Gastrocnemius medialis (tissue), 4 donors: Measurements from ENCODE around the gene FBXL19.

Experiments used
- POLR2A ChIP-seq, 2 donors: fragments of 450-650 bp; IDR thresholded peaks; one replicate each; pipeline ENCODE4 v1.6.1; 2017; ENCODE audit warnings: antibody characterized with exemption in 2 of 2, mild to moderate bottlenecking in 2 of 2, moderate library complexity in 2 of 2
- TF ChIP-seq, protein P1 (sequence below), 5 experiments: fragments of 450-650 bp in 3 of 5; fragments of 200-600 bp in 2 of 5; sonication (generic) in 2 of 5; IDR thresholded peaks in 4 of 5; conservative IDR thresholded peaks in 1 of 5; 1 replicate in 4 of 5; 2 replicates in 1 of 5; pipeline ENCODE4 v1.5.1; 2016 to 2019; ENCODE audit warnings: antibody characterized with exemption in 5 of 5, mild to moderate bottlenecking in 3 of 5, moderate library complexity in 3 of 5

GRCh38 chr16:30882429-30883310 lies 40.7 kb upstream of the FBXL19 start:
- TF ChIP-seq, protein P1, sequence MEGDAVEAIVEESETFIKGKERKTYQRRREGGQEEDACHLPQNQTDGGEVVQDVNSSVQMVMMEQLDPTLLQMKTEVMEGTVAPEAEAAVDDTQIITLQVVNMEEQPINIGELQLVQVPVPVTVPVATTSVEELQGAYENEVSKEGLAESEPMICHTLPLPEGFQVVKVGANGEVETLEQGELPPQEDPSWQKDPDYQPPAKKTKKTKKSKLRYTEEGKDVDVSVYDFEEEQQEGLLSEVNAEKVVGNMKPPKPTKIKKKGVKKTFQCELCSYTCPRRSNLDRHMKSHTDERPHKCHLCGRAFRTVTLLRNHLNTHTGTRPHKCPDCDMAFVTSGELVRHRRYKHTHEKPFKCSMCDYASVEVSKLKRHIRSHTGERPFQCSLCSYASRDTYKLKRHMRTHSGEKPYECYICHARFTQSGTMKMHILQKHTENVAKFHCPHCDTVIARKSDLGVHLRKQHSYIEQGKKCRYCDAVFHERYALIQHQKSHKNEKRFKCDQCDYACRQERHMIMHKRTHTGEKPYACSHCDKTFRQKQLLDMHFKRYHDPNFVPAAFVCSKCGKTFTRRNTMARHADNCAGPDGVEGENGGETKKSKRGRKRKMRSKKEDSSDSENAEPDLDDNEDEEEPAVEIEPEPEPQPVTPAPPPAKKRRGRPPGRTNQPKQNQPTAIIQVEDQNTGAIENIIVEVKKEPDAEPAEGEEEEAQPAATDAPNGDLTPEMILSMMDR (IDR thresholded peaks at IDR 0.05 in 4 of 5, conservative IDR thresholded peaks at IDR 0.05 in 1 of 5) = no peak
- no peak for TF ChIP-seq POLR2A (IDR thresholded peaks at IDR 0.05)
